ENCODE data around the gene KAT6B.

Gene KAT6B

DNA sequence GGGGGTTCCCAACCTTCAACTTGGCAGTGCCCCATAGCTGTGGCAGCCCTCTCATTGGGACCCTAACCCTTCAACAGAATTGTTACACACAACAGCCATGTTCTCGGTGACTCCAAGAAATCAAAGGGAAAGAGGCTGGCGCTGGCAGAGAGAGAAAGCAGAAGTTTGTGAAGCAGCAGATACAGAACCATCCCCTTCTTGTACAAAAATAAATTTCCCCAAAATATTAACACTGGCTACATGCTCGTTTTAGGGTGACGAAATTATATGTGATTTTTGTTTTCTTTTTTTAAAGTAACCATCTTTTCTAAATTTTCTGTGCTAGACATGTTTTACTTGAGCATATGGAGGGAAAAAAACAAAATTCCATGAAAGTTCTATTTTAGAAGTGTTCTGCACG lies 239.9 kb downstream of the KAT6B start:
- TF ChIP-seq CTCF (IDR thresholded peaks at IDR 0.05; ENCODE audit: low read depth, low read length): no peak
- H3K4me3 ChIP-seq (replicated peaks in 1 of 2; ENCODE audit: low read depth in 2 of 2, low read length in 2 of 2): no peak overlapping the region
- DNase-seq (ENCODE audit: low read depth in 2 of 2): no peak

GRCh38 chr10:75067272-75067671 lies 240.9 kb downstream of the KAT6B start:
- no peak overlapping the region for H3K4me3 ChIP-seq (replicated peaks in 1 of 2; ENCODE audit: low read depth in 2 of 2, low read length in 2 of 2)
- no peak for DNase-seq (ENCODE audit: low read depth in 2 of 2)
- TF ChIP-seq CTCF (IDR thresholded peaks at IDR 0.05; ENCODE audit: low read depth, low read length): no peak

GRCh38 chr10:75068523-75068922 lies 242.1 kb downstream of the KAT6B start:
- no peak overlapping the region for H3K4me3 ChIP-seq (replicated peaks in 1 of 2; ENCODE audit: low read depth in 2 of 2, low read length in 2 of 2)
- no peak for TF ChIP-seq CTCF (IDR thresholded peaks at IDR 0.05; ENCODE audit: low read depth, low read length)
- DNase-seq (ENCODE audit: low read depth in 2 of 2): no peak

- H3K4me3 ChIP-seq (replicated peaks in 1 of 2; ENCODE audit: low read depth in 2 of 2, low read length in 2 of 2): no peak overlapping the region
- no peak for DNase-seq (ENCODE audit: low read depth in 2 of 2)
- no peak for TF ChIP-seq CTCF (IDR thresholded peaks at IDR 0.05; ENCODE audit: low read depth, low read length)
Measured at GRCh38 chr10:75070476-75070875, 244.1 kb downstream of the KAT6B start.

DNA sequence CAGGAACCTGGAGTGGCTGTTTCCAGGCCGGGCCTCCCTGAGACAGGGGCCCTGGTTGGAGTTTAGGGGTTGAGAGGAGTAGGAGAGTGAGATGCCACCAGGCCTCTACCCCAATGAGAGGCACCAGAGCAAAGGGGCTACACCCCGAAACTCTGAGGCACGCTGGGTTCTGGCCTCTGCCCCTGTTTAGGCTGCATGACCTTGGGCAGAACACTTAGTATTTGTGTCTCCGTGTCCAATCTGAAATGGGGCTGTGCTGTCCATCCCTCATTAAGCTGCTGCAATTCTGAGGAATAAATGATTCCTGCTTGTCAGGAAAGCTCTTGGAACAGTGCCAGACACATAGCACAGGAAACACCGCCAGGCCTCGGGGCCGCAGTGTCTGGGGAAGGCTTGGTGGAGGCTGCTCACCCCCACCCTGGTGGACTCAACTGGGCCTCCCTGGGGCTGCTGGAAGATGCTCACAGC lies 244.6 kb downstream of the KAT6B start:
- no peak overlapping the region for H3K4me3 ChIP-seq (replicated peaks in 1 of 2; ENCODE audit: low read depth in 2 of 2, low read length in 2 of 2)
- no peak for TF ChIP-seq CTCF (IDR thresholded peaks at IDR 0.05; ENCODE audit: low read depth, low read length)
- DNase-seq (ENCODE audit: low read depth in 2 of 2): peak in 1 of 2 donors; percentile 41

- TF ChIP-seq CTCF (IDR thresholded peaks at IDR 0.05; ENCODE audit: low read depth, low read length): no peak
- H3K4me3 ChIP-seq (replicated peaks in 1 of 2; ENCODE audit: low read depth in 2 of 2, low read length in 2 of 2): no peak overlapping the region
- DNase-seq (ENCODE audit: low read depth in 2 of 2): no peak
Measured at GRCh38 chr10:75071756-75072155, 245.4 kb downstream of the KAT6B start.

DNA sequence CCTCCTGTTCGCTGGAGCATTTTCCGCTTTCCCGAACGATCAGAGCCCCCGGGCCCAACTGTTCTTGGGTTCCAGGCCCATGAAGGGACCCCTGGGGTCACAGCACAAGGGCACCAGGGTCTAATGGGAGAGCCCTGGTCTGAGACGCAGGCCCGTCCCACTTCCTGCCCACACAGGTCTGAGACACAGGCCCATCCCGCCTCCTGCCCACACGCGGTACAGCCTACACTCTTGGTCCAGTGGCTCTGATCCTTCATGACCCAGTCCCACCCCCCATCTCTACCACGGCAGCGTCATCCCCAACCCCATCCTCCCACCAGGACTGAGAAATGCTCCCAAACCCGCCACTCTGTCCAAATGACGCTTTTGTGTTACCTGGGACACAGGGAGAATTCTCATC lies 246.3 kb downstream of the KAT6B start:
- H3K4me3 ChIP-seq (replicated peaks in 1 of 2; ENCODE audit: low read depth in 2 of 2, low read length in 2 of 2): no peak overlapping the region
- no peak for DNase-seq (ENCODE audit: low read depth in 2 of 2)
- no peak for TF ChIP-seq CTCF (IDR thresholded peaks at IDR 0.05; ENCODE audit: low read depth, low read length)
